Right kidney (tissue), 1 donor: ENCODE measurements around the gene UBAC2.

ENCODE experiments used
- DNase-seq: peaks from one replicate; pipeline ENCODE4 v3.0.0-alpha.2; 2016

UBAC2 gene

DNA sequence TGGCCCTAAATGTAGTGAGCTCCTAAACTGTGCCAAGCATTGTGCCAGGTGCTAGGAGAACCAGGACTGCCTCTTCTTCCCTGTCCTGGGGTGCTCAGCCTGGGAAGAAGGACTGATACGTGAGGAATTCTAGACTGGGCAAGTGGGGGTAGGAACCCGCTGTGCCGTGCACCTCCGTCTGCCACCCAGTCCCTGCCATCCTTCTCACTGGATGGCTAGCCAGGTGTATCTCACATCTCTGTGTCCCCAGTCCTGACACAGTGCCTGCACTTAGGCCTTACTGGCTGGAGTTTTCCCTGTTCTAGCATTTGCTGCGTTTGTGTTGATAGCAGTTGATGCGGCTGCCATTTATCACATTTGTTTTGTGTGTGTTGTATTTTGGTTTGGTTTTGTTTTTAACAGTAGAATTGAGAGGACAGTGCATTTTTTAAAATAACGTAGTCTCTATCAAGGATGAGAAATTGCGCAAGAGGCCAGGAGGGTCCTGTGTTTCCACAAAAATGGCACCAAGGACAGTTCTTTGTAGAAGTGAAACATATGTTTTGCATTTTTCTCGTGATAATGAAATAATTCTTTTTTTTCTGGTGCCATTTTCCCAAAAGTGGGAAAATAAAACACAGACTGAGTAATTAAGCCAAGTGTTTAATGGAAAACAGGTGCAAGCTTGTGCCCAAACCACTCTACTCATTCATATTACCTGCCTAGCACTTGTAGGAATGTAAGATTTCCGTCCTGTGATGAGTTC, 111.3 kb downstream of the UBAC2 start:
- DNase-seq: no peak

DNA sequence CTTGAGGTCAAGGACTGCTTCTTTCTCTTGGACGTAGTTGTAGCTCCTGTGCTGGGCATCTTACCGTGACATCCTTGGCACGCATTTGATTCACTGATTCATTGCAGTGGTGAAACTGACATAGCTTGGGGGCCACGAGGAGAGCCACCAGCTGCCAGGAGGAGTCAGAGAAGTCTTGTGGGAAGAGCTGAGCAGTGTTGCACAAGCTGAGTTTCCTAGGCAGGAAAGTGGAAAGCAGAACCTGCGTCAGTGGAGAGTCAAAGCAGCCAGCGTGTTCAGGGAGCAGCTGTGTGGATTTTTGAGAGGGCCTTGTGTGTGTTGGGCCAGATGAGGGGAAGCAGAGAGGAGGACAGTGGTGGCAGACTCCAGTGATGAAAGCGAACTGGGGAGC, 111.8 kb downstream of the UBAC2 start:
- no peak for DNase-seq

- no peak for DNase-seq
Observed at GRCh38 chr13:99313501-99313900, 112.8 kb downstream of the UBAC2 start.

- DNase-seq: no peak
Observed at GRCh38 chr13:99313941-99314340, 113.3 kb downstream of the UBAC2 start.

GRCh38 chr13:99314640-99315176, 114.1 kb downstream of the UBAC2 start:
- DNase-seq: no peak

DNA sequence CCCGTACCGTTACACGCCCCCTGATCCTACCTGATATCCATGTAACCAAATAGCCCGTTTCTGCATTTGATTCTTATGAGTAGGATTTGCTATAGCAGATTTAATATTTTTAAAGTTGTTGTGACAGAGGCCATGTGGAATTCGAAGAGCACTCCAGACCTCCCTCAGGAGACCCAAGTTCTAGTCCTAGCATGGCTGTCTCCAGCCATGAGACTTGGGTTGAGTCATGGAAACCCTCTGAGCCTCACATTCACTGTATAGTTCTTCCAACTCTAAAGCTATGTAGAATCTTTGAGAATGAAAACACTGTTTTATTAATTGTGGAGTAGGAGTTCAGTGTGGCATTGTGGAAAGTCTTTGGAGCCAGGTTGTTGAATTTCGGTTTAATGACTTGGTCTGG, 114.5 kb downstream of the UBAC2 start:
- DNase-seq: no peak

GRCh38 chr13:99316224-99316623, 115.6 kb downstream of the UBAC2 start:
- no peak for DNase-seq

GRCh38 chr13:99316657-99317256, 116.1 kb downstream of the UBAC2 start:
- DNase-seq: no peak

- DNase-seq: no peak
Observed at GRCh38 chr13:99320693-99321481, 120.2 kb downstream of the UBAC2 start.

DNA sequence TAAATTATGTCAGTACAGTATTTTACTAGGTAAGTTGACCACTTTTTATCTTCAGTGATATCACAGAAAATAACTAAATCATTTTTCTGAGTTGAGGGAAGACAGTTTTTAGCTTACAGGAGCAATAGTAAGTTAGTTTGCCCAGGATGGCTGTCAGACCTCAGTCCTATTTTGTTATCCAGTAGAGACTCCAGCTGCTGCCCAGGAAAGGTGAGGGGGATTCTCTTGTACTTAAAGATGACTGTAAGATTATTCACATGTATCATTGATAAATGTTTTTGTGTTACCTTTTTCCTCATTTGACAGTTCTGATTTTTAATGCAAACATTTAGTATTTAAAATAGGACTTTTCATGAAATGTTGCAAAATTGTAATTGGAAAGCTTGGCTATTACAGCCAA, 121.1 kb downstream of the UBAC2 start:
- no peak for DNase-seq

- no peak for DNase-seq
Observed at GRCh38 chr13:99322297-99323103, 121.8 kb downstream of the UBAC2 start.

- no peak for DNase-seq
Observed at GRCh38 chr13:99323488-99323887, 122.8 kb downstream of the UBAC2 start.

DNA sequence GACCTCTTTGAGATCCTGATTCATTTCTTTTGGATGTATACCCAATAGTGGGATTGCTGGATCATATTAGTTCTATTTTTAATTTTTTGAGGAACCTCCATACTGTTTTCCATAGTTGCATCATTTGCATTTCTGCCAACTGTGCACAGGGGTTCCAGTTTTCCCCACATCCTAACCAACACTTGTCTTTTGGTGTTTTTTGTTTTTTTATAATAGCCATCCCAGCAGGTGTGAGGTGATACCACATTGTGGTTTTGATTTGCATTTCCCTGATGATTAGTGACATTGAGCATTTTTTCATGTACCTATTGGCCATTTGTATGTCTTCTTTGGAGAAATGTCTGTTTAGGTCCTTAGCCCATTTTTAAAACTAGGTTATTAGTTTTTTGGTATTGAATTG, 125.4 kb downstream of the UBAC2 start:
- DNase-seq: no peak

GRCh38 chr13:99327126-99327525, 126.5 kb downstream of the UBAC2 start:
- DNase-seq: no peak

DNA sequence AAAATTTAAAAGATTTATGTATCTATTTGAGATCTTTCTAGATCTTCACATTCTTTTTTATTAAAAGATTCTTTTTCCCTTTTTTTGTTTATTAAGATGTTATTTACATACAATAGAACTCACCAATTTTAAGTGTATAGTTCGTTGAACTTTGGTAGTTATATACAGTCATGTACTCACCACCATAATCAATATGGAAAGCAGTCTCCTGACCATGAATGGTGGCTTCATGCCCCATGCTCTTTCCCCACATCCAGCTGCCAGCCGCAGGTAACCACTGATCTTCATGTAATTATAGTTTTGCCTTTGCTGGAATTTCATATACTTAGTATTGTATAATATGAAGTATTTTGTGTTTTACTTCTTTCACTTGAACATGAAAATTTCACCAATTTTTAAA, 127.1 kb downstream of the UBAC2 start:
- no peak for DNase-seq

- DNase-seq: no peak
Observed at GRCh38 chr13:99329477-99329876, 128.8 kb downstream of the UBAC2 start.

DNA sequence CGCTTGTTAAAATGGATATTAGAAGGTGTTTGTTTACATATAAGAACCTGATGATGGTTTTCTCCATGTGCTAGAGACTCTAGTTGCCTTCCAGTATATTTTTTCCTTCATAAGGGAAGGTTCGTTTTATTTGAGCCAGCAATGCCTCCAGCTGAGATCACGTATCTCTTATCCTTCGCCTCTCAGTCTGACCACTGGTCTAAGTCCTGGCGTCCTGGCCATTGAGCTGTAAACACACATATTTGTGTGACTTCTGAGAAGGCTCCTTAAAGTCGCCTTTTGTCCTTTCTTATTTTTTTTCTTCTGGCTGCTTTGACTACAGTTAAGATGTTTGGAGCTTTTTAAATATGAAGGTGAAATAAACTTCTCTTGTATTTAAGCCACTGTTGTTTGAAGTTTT, 130.3 kb downstream of the UBAC2 start:
- no peak for DNase-seq

DNA sequence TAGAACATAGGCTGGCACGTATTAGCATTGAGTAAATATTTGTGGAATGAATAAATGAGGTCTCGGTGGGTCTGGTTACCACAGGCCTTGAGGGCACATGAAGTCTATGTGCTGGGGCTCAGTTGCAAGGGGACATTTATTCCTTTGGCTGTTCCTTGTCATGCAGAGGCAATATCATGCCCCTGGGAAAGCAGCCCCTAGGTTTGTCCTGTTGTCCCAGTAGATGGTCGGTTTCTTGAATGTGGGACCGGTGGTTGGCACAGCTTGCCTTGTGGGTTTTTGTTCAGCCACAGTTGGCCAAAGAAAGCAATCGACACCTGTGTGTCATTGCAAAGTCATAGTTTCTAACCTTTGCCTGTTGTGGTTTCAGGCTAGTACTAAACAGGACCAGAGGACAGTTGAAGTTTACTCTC, 131.2 kb downstream of the UBAC2 start:
- no peak for DNase-seq

- no peak for DNase-seq
Observed at GRCh38 chr13:99332456-99332855, 131.8 kb downstream of the UBAC2 start.

- DNase-seq: no peak
Observed at GRCh38 chr13:99334221-99334620, 133.6 kb downstream of the UBAC2 start.

DNA sequence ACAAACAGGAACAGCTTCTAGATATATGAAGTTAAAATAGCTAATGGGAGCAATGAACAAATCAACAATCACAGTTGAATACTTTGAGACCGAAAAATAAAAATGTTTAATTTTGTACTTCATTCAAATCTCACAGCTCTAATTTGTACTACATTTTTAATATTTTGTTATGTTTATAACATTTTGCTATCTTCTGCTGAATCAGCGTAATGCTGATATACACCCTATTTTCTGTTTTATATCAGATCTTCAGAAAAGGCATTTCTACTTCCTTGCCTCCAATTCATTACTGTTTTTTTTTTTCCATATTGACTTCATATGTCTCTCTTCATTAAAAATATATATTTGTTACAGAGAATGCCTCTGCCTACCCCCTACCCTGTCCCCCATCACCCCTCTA, 134.4 kb downstream of the UBAC2 start:
- DNase-seq: no peak

GRCh38 chr13:99335603-99336002, 134.9 kb downstream of the UBAC2 start:
- no peak for DNase-seq
